Adrenal gland (tissue), 12 donors: ENCODE measurements around the gene LRRC41. TPM values are rescaled to one million over a fixed set of nuclear protein-coding genes. Genes with fewer than 3 reads are reported as not detected.
"Not testable (repeated sequence)": the region's sequence is repeated elsewhere in the genome, so short reads cannot be mapped to it uniquely, and the experiment has no call there.

Source experiments
- DNase-seq, 7 donors: peaks; one replicate each; pipeline ENCODE4 v3.0.0-alpha.2; 2019 to 2020
- H3K27ac ChIP-seq, 5 donors: fragments of 200-600 bp; sonication (generic) in 4 of 5; 1 replicate in 3 of 5; 2 replicates in 2 of 5; pipeline versions ENCODE4 v1.5.1 to v1.8.0; 2016 to 2020; ENCODE audit warnings: mild to moderate bottlenecking in 1 of 5
- H3K27me3 ChIP-seq: fragments of 200-600 bp; 2 replicates; pipeline ENCODE4 v1.8.0; 2021
- H3K36me3 ChIP-seq, 2 donors: fragments of 200-600 bp; replicated peaks in 1 of 2; 1 replicate in 1 of 2; 2 replicates in 1 of 2; pipeline versions ENCODE4 v1.5.1 to v1.8.0; 2018 to 2022
- H3K4me1 ChIP-seq, 2 donors: fragments of 200-600 bp; replicated peaks in 1 of 2; 1 replicate in 1 of 2; 2 replicates in 1 of 2; pipeline versions ENCODE4 v1.5.1 to v1.8.0; 2018 to 2021
- H3K4me3 ChIP-seq, 4 donors: fragments of 200-600 bp; sonication (generic) in 3 of 4; one replicate each; pipeline ENCODE4 v1.5.1; 2016 to 2018
- H3K9me3 ChIP-seq, 3 donors: fragments of 200-600 bp; sonication (generic) in 1 of 3; replicated peaks in 1 of 3; 1 replicate in 2 of 3; 2 replicates in 1 of 3; pipeline versions ENCODE4 v1.5.1 to v1.8.0; 2016 to 2021
- POLR2A ChIP-seq, 2 donors: fragments of 450-650 bp; IDR thresholded peaks; one replicate each; pipeline ENCODE4 v1.6.1; 2017; ENCODE audit warnings: antibody characterized with exemption in 2 of 2, mild to moderate bottlenecking in 2 of 2, moderate library complexity in 1 of 2
- WGBS, 4 donors: extraction: QIAGEN DNeasy Blood & Tissue Kit in 2 of 4; methylation state at CpG; one replicate each; pipeline versions ENCODE4 v1.1.5 to v1.1.7; 2013 to 2017; 5-methylcytosine and 5-hydroxymethylcytosine counted together
- intact Hi-C, 2 donors: fragments of 100-400 bp; cut with DNase I; formaldehyde crosslinking; loops; one replicate each; pipeline versions ENCODE4 v1.14.1 to v1.15.0; 2022 to 2023
- polyA plus RNA-seq, 3 donors: library from polyadenylated mRNA; stranded (reverse); fragments of 200-250 nt in 2 of 3; fragments of 350-450 nt in 1 of 3; fragmentation: Illumina TruSeq in 1 of 3; extraction: RNeasy Lipid Tissue Mini Kit (QIAGEN cat#74804) in 1 of 3; gene quantifications; one replicate each; pipeline ENCODE4 v1.2.3, GENCODE V29; 2013 to 2014
- total RNA-seq, 9 donors: library from RNA; depleted of rRNA in 4 of 9; stranded (reverse); fragments of >200 nt in 4 of 9; fragments of 120-200 nt in 1 of 9; fragmentation: NEBNext Ultra II Directional in 1 of 9; extraction: Animal tissue kit (Norgen Biotek cat#: 25700) in 1 of 9; gene quantifications; one replicate each; pipeline versions ENCODE4 v1.1.0 to v1.2.4, GENCODE V29; 2013 to 2023
- TF ChIP-seq, protein P1 (sequence below), 6 experiments: fragments of 450-650 bp in 4 of 6; fragments of 200-600 bp in 2 of 6; sonication (generic) in 1 of 6; IDR thresholded peaks; 1 replicate in 5 of 6; 2 replicates in 1 of 6; pipeline versions ENCODE4 v1.5.1 to v1.8.0; 2016 to 2021; ENCODE audit warnings: antibody characterized with exemption in 6 of 6, mild to moderate bottlenecking in 2 of 6, moderate library complexity in 1 of 6
- donor health status: healthy with polysubstance abuse.
- donor health status: Bipolar disorder and iron deficiency.
- donor health status: DM: yes; HTN: yes; CAD: no.
- donor health status: DM: no; HTN: no; CAD: no.
- donor health status: DM: no; HTN: no; CAD: no.
- donor health status: DM: yes; HTN: yes; CAD: no.

Gene LRRC41
- total and polyA plus RNA-seq, 12 donors = 38.5 to 95.8 (median 68.6) TPM

DNA sequence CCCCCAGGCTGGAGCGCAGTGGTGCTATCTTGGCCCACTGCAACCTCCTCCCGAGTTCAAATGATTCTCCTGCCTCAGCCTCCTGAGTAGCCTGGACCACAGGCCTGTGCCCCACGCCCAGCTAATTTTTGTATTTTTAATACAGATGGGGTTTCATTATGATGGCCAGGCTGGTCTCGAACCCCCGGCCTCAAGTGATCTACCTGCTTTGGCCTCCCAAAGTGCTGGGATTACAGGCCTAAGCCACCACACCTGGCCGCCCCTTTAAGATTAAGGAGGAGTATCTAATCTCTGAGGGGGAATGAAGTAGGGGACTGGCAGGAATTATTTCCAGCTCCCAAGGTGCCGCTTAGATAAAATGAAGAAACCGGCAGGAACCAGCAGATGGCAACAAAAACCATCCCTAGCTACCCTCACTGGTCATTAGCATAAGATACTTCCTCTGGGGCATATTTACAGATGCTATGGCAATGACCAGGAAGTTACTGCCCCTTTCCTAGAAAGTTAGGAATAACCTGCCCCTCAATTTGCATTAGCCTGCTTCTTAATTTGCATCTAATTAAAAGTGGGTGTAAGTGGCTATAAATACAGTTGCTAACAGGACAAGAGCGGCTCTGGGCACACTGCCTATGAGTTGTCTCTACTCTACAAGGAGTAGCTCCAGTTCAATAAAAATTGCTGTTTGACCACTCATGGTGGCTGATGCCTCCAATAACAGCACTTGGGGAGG, 30.0 kb upstream of the LRRC41 start:
- intact Hi-C loops = no loop called here
- Histone ChIP-seq H3K9me3 (no peaks in the 10 kb centered on the region), H3K4me3 (no peak overlapping the region), H3K27me3 (no peaks in the 10 kb centered on the region), H3K27ac (no peak overlapping the region), H3K36me3 (no peaks in the 10 kb centered on the region), H3K4me1 (no peaks in the 10 kb centered on the region)
- peak in 4 of 7 donors; percentile 26 to 59 (median 42) for DNase-seq
- WGBS, 4 donors = 60 to 66% (median 62%) methylated on average over 9 of the region's 9 CpGs
- TF ChIP-seq, protein P1, sequence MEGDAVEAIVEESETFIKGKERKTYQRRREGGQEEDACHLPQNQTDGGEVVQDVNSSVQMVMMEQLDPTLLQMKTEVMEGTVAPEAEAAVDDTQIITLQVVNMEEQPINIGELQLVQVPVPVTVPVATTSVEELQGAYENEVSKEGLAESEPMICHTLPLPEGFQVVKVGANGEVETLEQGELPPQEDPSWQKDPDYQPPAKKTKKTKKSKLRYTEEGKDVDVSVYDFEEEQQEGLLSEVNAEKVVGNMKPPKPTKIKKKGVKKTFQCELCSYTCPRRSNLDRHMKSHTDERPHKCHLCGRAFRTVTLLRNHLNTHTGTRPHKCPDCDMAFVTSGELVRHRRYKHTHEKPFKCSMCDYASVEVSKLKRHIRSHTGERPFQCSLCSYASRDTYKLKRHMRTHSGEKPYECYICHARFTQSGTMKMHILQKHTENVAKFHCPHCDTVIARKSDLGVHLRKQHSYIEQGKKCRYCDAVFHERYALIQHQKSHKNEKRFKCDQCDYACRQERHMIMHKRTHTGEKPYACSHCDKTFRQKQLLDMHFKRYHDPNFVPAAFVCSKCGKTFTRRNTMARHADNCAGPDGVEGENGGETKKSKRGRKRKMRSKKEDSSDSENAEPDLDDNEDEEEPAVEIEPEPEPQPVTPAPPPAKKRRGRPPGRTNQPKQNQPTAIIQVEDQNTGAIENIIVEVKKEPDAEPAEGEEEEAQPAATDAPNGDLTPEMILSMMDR (IDR thresholded peaks at IDR 0.05) = peak in 5 of 6 experiments; percentile 16 to 57 (median 44)
- no peak for TF ChIP-seq POLR2A (IDR thresholded peaks at IDR 0.05)

GRCh38 chr1:46331786-46332540, 28.5 kb upstream of the LRRC41 start:
- H3K27ac ChIP-seq, H3K4me1 ChIP-seq, H3K4me3 ChIP-seq, H3K36me3 ChIP-seq, H3K9me3 ChIP-seq, H3K27me3 ChIP-seq, intact Hi-C loops: not testable (repeated sequence)
- 84 to 87% (median 86%) methylated on average over 24 of the region's 24 CpGs for WGBS, 4 donors
- peak in 1 of 7 donors; percentile 39 for DNase-seq

DNA sequence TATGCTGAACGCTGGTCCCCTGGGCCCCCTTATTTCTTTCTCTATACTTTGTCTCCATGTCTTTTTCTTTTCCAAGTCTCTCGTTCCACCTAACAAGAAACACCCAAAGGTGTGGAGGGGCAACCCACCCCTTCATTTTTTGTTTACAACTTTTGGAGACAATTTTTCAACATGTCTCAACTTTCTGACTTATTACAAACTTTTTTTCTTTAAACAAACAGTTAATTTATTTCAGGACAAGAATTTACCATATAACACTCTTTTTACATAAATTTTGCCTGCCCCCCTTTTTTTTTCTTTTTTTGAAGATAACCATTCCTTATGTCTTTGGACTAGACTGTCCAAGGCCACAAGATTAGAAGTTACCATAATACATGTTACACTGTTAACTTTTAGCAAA, 27.0 kb upstream of the LRRC41 start:
- DNase-seq, H3K27me3 ChIP-seq, H3K27ac ChIP-seq, H3K36me3 ChIP-seq, intact Hi-C loops, H3K9me3 ChIP-seq, H3K4me1 ChIP-seq, H3K4me3 ChIP-seq: not testable (repeated sequence)
- 78 to 83% (median 80%) methylated on average over 2 of the region's 2 CpGs for WGBS, 4 donors

DNA sequence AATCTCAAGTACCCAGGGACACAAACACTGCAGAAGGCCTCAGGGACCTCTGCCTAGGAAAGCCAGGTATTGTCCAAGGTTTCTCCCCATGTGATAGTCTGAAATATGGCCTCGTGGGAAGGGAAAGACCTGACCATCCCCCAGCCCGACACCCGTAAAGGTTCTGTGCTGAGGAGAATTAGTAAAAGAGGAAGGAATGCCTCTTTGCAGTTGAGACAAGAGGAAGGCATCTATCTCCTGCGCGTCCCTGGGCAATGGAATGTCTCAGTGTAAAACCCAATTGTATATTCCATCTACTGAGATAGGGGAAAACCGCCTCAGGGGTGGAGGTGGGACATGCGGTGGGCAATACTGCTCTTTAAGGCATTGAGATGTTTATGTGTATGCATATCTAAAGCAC, 26.4 kb upstream of the LRRC41 start:
- H3K9me3 ChIP-seq, H3K27me3 ChIP-seq, H3K4me1 ChIP-seq, H3K4me3 ChIP-seq, H3K36me3 ChIP-seq, H3K27ac ChIP-seq, intact Hi-C loops, DNase-seq: not testable (repeated sequence)
- 56 to 76% (median 58%) methylated on average over 5 to 7 of the region's 7 CpGs for WGBS, 4 donors

DNA sequence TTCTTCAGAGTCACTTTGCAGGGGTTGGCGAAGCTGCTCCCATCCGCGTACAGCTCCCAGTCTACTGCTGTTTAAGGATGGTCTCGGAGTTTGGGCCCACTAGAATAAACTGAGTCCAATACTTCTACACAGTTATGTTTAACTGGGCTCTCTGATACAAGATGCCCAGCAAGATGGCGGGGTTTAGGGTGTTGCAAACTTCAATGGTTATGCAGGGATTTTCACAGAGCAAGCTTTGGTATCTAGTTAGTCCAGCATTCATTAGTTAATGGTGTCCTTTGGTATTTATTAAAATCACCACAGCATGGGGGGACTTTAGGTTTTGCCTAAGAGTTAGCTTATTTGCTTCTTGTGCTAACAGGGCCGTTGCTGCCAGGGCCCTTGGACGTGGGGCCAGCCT, 24.8 kb upstream of the LRRC41 start:
- H3K4me3 ChIP-seq, H3K27ac ChIP-seq, H3K36me3 ChIP-seq, H3K4me1 ChIP-seq, H3K9me3 ChIP-seq, intact Hi-C loops, H3K27me3 ChIP-seq, DNase-seq: not testable (repeated sequence)
- 88 to 94% (median 92%) methylated on average over 7 of the region's 7 CpGs for WGBS, 4 donors

- H3K36me3 ChIP-seq, H3K27me3 ChIP-seq, intact Hi-C loops, H3K4me1 ChIP-seq, H3K9me3 ChIP-seq, H3K4me3 ChIP-seq, H3K27ac ChIP-seq: not testable (repeated sequence)
- DNase-seq = peak in 1 of 7 donors; percentile 18
- WGBS, 4 donors = 87 to 92% (median 91%) methylated on average over 11 of the region's 11 CpGs
Observed at GRCh38 chr1:46325285-46326076, 22.1 kb upstream of the LRRC41 start.

DNA sequence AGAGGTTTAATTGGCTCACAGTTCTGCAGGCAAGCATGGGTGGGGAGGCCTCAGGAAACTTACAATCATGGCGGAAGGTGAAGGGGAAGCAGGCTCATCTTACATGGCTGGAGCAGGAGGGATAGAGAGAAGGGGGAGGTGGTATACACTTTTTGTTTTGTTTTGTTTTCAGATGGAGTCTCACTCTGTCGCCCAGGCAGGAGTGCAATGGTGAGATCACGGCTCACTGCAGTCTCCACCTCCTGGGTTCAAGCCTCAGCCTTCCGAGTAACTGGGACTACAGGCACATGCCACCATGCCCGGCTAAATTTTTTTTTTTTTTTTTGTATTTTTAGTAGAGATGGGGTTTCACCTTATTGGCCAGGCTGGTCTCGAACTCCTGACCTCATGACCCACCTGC, 18.8 kb upstream of the LRRC41 start:
- intact Hi-C loops, H3K4me3 ChIP-seq, H3K27ac ChIP-seq, H3K36me3 ChIP-seq, DNase-seq, H3K27me3 ChIP-seq, H3K9me3 ChIP-seq, H3K4me1 ChIP-seq: not testable (repeated sequence)
- 89 to 94% (median 90%) methylated on average over 6 of the region's 6 CpGs for WGBS, 4 donors

GRCh38 chr1:46319960-46320914, 16.8 kb upstream of the LRRC41 start:
- H3K4me3 ChIP-seq, H3K27me3 ChIP-seq, intact Hi-C loops, H3K27ac ChIP-seq, H3K4me1 ChIP-seq, H3K9me3 ChIP-seq, DNase-seq: not testable (repeated sequence)
- peaks cover 0 to 21% of the 10 kb centered on the region in 2 donors for H3K36me3 ChIP-seq
- WGBS, 4 donors = 80 to 86% (median 82%) methylated on average over 11 to 13 of the region's 13 CpGs

GRCh38 chr1:46319301-46319700, 15.9 kb upstream of the LRRC41 start:
- intact Hi-C loops, H3K4me1 ChIP-seq, H3K27ac ChIP-seq, DNase-seq, H3K4me3 ChIP-seq, H3K9me3 ChIP-seq, H3K27me3 ChIP-seq: not testable (repeated sequence)
- WGBS, 4 donors = 92 to 96% (median 95%) methylated on average over 6 of the region's 6 CpGs
- H3K36me3 ChIP-seq = peaks cover 0 to 29% of the 10 kb centered on the region in 2 donors
